Measurements from ENCODE around the gene TAC3. TPM values are rescaled to one million over a fixed set of nuclear protein-coding genes. Genes with fewer than 3 reads are reported as not detected.

Gene TAC3
- total RNA-seq, 1 donor from 2014 or later, result not detected

- TF ChIP-seq CTCF (IDR thresholded peaks at IDR 0.05), result no peak
- H3K9me3 Mint-ChIP-seq (ENCODE audit: low read depth), result no peaks in the 10 kb centered on the region
- no peak overlapping the region for H3K4me3 Mint-ChIP-seq (ENCODE audit: unreplicated experiment)
- no peak for DNase-seq (ENCODE audit: low spot score)
- peaks cover 2% of the 10 kb centered on the region for H3K4me1 Mint-ChIP-seq (ENCODE audit: low read depth)
- peaks cover 2% of the 10 kb centered on the region for H3K27me3 Mint-ChIP-seq (ENCODE audit: low read depth)
- H3K27ac Mint-ChIP-seq (ENCODE audit: unreplicated experiment), result no peak overlapping the region
- peaks cover 5% of the 10 kb centered on the region for H3K36me3 Mint-ChIP-seq (ENCODE audit: low read depth)
Measured at GRCh38 chr12:56993346-56993745, 23.0 kb downstream of the TAC3 start.

- no peak for TF ChIP-seq CTCF (IDR thresholded peaks at IDR 0.05)
- Mint-ChIP-seq H3K27me3 (ENCODE audit: low read depth) (peaks cover 4% of the 10 kb centered on the region), H3K4me1 (ENCODE audit: low read depth) (peaks cover 7% of the 10 kb centered on the region), H3K9me3 (ENCODE audit: low read depth) (no peaks in the 10 kb centered on the region), H3K36me3 (ENCODE audit: low read depth) (peaks cover 3% of the 10 kb centered on the region), H3K4me3 (ENCODE audit: unreplicated experiment) (no peak overlapping the region), H3K27ac (ENCODE audit: unreplicated experiment) (no peak overlapping the region)
- no peak for DNase-seq (ENCODE audit: low spot score)
Measured at GRCh38 chr12:56991319-56992246, 24.7 kb downstream of the TAC3 start.

GRCh38 chr12:56990648-56991318 is 25.5 kb downstream of the TAC3 start:
- no peak overlapping the region for H3K4me3 Mint-ChIP-seq (ENCODE audit: unreplicated experiment)
- H3K36me3 Mint-ChIP-seq (ENCODE audit: low read depth), result peaks cover under 1% of the 10 kb centered on the region
- TF ChIP-seq CTCF (IDR thresholded peaks at IDR 0.05), result no peak
- no peak for DNase-seq (ENCODE audit: low spot score)
- H3K27me3 Mint-ChIP-seq (ENCODE audit: low read depth), result peaks cover 4% of the 10 kb centered on the region
- H3K27ac Mint-ChIP-seq (ENCODE audit: unreplicated experiment), result no peak overlapping the region
- H3K9me3 Mint-ChIP-seq (ENCODE audit: low read depth), result no peaks in the 10 kb centered on the region
- peaks cover 7% of the 10 kb centered on the region for H3K4me1 Mint-ChIP-seq (ENCODE audit: low read depth)

GRCh38 chr12:56989861-56990610 is 26.3 kb downstream of the TAC3 start:
- H3K9me3 Mint-ChIP-seq (ENCODE audit: low read depth), result no peaks in the 10 kb centered on the region
- peaks cover 7% of the 10 kb centered on the region for H3K4me1 Mint-ChIP-seq (ENCODE audit: low read depth)
- H3K27ac Mint-ChIP-seq (ENCODE audit: unreplicated experiment), result no peak overlapping the region
- TF ChIP-seq CTCF (IDR thresholded peaks at IDR 0.05), result no peak
- H3K36me3 Mint-ChIP-seq (ENCODE audit: low read depth), result no peaks in the 10 kb centered on the region
- H3K27me3 Mint-ChIP-seq (ENCODE audit: low read depth), result peaks cover 4% of the 10 kb centered on the region
- H3K4me3 Mint-ChIP-seq (ENCODE audit: unreplicated experiment), result no peak overlapping the region
- no peak for DNase-seq (ENCODE audit: low spot score)

- TF ChIP-seq CTCF (IDR thresholded peaks at IDR 0.05), result no peak
- H3K4me1 Mint-ChIP-seq (ENCODE audit: low read depth), result peaks cover 7% of the 10 kb centered on the region
- no peaks in the 10 kb centered on the region for H3K9me3 Mint-ChIP-seq (ENCODE audit: low read depth)
- H3K27me3 Mint-ChIP-seq (ENCODE audit: low read depth), result peaks cover 4% of the 10 kb centered on the region
- no peak overlapping the region for H3K27ac Mint-ChIP-seq (ENCODE audit: unreplicated experiment)
- no peaks in the 10 kb centered on the region for H3K36me3 Mint-ChIP-seq (ENCODE audit: low read depth)
- no peak for DNase-seq (ENCODE audit: low spot score)
- H3K4me3 Mint-ChIP-seq (ENCODE audit: unreplicated experiment), result no peak overlapping the region
Measured at GRCh38 chr12:56988207-56988739, 28.1 kb downstream of the TAC3 start.
